ENCODE data around the gene TUBG1. TPM values are rescaled to one million over a fixed set of nuclear protein-coding genes. Genes with fewer than 3 reads are reported as not detected.

The TUBG1 gene
- total RNA-seq, 4 donors from 2014 or later = 15.3 to 45.6 (median 21.6) TPM

- Histone ChIP-seq H3K27ac (peak overlapping the region; percentile 55 to 90 (median 87)), H3K36me3 (peaks cover 2 to 63% (median 27%) of the 10 kb centered on the region in 3 donors), H3K4me3 (peak overlapping the region; percentile 41 to 87 (median 72)), H3K9me3 (no peaks in the 10 kb centered on the region), H3K4me1 (peaks cover 0 to 28% (median 12%) of the 10 kb centered on the region in 4 donors), H3K27me3 (no peaks in the 10 kb centered on the region)
- peak; percentile 69 to 88 for DNase-seq (ENCODE audit: low spot score in 2 of 2)
- TF ChIP-seq EP300 (IDR thresholded peaks at IDR 0.05) = no peak
- no peak for TF ChIP-seq POLR2A (IDR thresholded peaks at IDR 0.05)
- TF ChIP-seq CTCF (IDR thresholded peaks at IDR 0.05) = peak; percentile 65 to 78 (median 76)
- 0 to 1% methylated on average over 20 of the region's 20 CpGs for whole genome bisulfite sequencing, 2 donors
Observed at GRCh38 chr17:42578282-42578869, 31.1 kb upstream of the TUBG1 start.

DNA sequence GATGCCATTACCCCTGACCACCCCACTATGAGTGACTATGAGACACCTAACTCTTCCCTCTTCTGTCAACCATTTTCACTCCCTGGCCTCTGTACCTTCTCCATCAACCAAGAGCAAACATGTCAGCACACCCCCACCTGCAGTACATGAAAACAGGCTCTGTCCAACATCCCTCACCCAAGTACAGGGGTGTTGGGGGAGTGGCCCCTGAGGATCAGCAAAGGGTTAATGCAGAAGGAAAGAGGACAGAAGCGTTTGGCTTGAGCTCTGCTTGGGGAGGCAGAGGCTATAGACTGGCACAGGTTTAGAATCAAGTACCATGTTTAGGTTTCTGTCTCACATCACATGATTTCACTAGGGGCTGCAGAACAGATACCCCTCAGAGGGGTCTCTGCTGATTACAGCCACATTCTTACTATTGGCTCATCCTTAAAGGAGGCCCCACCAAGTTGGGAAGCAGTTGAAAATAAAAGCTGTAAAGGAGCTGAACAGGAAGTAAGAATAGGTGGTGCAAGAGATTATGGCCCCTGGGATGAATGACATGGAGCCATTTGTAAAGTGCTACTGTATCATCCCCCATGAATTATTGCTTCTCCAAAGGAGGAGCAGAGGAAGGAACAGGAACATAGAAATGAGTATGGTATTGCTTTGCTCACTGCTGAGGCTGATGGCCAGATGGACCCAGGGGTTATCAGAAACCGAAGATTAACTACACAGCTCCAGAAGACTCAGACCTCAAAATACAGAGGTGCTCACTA, 29.5 kb upstream of the TUBG1 start:
- no peaks in the 10 kb centered on the region for H3K9me3 ChIP-seq
- peaks cover 2 to 63% (median 35%) of the 10 kb centered on the region in 3 donors for H3K36me3 ChIP-seq
- 46 to 52% methylated on average over 2 of the region's 2 CpGs for WGBS, 2 donors
- no peaks in the 10 kb centered on the region for H3K27me3 ChIP-seq
- H3K27ac ChIP-seq = no peak overlapping the region
- TF ChIP-seq EP300 (IDR thresholded peaks at IDR 0.05) (no peak), CTCF (IDR thresholded peaks at IDR 0.05) (no peak), POLR2A (IDR thresholded peaks at IDR 0.05) (no peak)
- no peak for DNase-seq (ENCODE audit: low spot score in 2 of 2)
- H3K4me1 ChIP-seq = peaks cover 0 to 28% (median 12%) of the 10 kb centered on the region in 4 donors
- H3K4me3 ChIP-seq = no peak overlapping the region

GRCh38 chr17:42581744-42582270, 27.7 kb upstream of the TUBG1 start:
- Histone ChIP-seq H3K4me3 (no peak overlapping the region), H3K36me3 (peaks cover 2 to 76% (median 43%) of the 10 kb centered on the region in 3 donors), H3K4me1 (peaks cover 0 to 19% (median 9%) of the 10 kb centered on the region in 4 donors), H3K27me3 (no peaks in the 10 kb centered on the region), H3K9me3 (no peaks in the 10 kb centered on the region), H3K27ac (no peak overlapping the region)
- no peak for DNase-seq (ENCODE audit: low spot score in 2 of 2)
- no peak for TF ChIP-seq EP300 (IDR thresholded peaks at IDR 0.05)
- no peak for TF ChIP-seq POLR2A (IDR thresholded peaks at IDR 0.05)
- TF ChIP-seq CTCF (IDR thresholded peaks at IDR 0.05) = no peak
- WGBS, 2 donors = 80 to 85% methylated on average over 7 to 10 of the region's 10 CpGs

GRCh38 chr17:42584880-42585279, 24.6 kb upstream of the TUBG1 start:
- Histone ChIP-seq H3K4me3 (no peak overlapping the region), H3K27me3 (no peaks in the 10 kb centered on the region), H3K36me3 (peaks cover 4 to 98% (median 59%) of the 10 kb centered on the region in 3 donors), H3K27ac (no peak overlapping the region), H3K9me3 (no peaks in the 10 kb centered on the region), H3K4me1 (peaks cover 0 to 6% (median 0%) of the 10 kb centered on the region in 4 donors)
- no peak for DNase-seq (ENCODE audit: low spot score in 2 of 2)
- TF ChIP-seq EP300 (IDR thresholded peaks at IDR 0.05) = no peak
- TF ChIP-seq POLR2A (IDR thresholded peaks at IDR 0.05) = no peak
- no peak for TF ChIP-seq CTCF (IDR thresholded peaks at IDR 0.05)
- 80 to 88% methylated on average over 9 of the region's 9 CpGs for WGBS, 2 donors

- Histone ChIP-seq H3K36me3 (peaks cover 4 to 98% (median 60%) of the 10 kb centered on the region in 3 donors), H3K27me3 (no peaks in the 10 kb centered on the region), H3K27ac (no peak overlapping the region), H3K4me3 (no peak overlapping the region), H3K4me1 (peaks cover 0 to 6% (median 0%) of the 10 kb centered on the region in 4 donors), H3K9me3 (no peaks in the 10 kb centered on the region)
- TF ChIP-seq EP300 (IDR thresholded peaks at IDR 0.05) = no peak
- TF ChIP-seq CTCF (IDR thresholded peaks at IDR 0.05) = no peak
- TF ChIP-seq POLR2A (IDR thresholded peaks at IDR 0.05) = no peak
- WGBS, 2 donors = 60 to 75% methylated on average over 1 of the region's 1 CpG
- DNase-seq (ENCODE audit: low spot score in 2 of 2) = no peak
Observed at GRCh38 chr17:42585353-42585752, 24.1 kb upstream of the TUBG1 start.

All from tibial nerve (tissue), 4 donors.